Measurements from ENCODE around the gene PCBP3.

- no peak for TF ChIP-seq POLR2A (IDR thresholded peaks at IDR 0.05; ENCODE audit: extremely low read depth, insufficient read length)
- no peak for TF ChIP-seq CTCF (IDR thresholded peaks at IDR 0.05; ENCODE audit: low read depth, low read length)
- TF ChIP-seq MYC (IDR thresholded peaks at IDR 0.05; ENCODE audit: low read depth, low read length) = no peak
- no peak for TF ChIP-seq MAX (IDR thresholded peaks at IDR 0.05; ENCODE audit: low read depth, low read length)
Observed at GRCh38 chr21:45833414-45833813, 189.9 kb downstream of the PCBP3 start.
